ENCODE results near the gene ERVV-1. TPM values are rescaled to one million over a fixed set of nuclear protein-coding genes. Genes with fewer than 3 reads are reported as not detected.

Gene ERVV-1
- total and polyA plus RNA-seq, 12 donors: not detected

DNA sequence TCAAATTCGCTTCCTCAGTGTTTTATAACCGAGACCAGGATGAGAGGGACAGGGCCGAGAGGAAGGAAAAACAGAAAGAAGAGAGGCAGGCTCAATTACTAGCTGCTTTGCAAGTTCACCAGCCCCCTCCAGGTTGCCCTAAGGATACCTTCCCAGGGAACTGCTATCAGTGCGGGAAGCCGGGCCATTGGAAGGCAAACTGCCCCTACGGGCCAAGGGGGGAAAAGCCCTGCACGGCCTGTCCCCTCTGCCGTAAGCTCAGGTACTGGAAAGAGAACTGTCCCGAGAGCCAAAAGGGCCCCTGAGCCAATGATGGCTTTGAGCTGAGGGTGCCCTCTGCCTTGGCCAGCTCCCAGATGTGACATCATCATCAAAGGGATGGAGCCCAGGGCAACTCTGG lies 3.2 kb upstream of the ERVV-1 start:
- Histone ChIP-seq H3K4me1 (replicated peaks in 1 of 2) (no peaks in the 10 kb centered on the region), H3K4me3 (no peak overlapping the region), H3K27me3 (no peaks in the 10 kb centered on the region), H3K36me3 (replicated peaks in 1 of 2) (no peaks in the 10 kb centered on the region), H3K27ac (no peak overlapping the region), H3K9me3 (replicated peaks in 1 of 3) (no peaks in the 10 kb centered on the region)
- intact Hi-C loops (cut with DNase I): no loop called here
- no peak for TF ChIP-seq POLR2A (IDR thresholded peaks at IDR 0.05)
- TF ChIP-seq, protein P1, sequence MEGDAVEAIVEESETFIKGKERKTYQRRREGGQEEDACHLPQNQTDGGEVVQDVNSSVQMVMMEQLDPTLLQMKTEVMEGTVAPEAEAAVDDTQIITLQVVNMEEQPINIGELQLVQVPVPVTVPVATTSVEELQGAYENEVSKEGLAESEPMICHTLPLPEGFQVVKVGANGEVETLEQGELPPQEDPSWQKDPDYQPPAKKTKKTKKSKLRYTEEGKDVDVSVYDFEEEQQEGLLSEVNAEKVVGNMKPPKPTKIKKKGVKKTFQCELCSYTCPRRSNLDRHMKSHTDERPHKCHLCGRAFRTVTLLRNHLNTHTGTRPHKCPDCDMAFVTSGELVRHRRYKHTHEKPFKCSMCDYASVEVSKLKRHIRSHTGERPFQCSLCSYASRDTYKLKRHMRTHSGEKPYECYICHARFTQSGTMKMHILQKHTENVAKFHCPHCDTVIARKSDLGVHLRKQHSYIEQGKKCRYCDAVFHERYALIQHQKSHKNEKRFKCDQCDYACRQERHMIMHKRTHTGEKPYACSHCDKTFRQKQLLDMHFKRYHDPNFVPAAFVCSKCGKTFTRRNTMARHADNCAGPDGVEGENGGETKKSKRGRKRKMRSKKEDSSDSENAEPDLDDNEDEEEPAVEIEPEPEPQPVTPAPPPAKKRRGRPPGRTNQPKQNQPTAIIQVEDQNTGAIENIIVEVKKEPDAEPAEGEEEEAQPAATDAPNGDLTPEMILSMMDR (IDR thresholded peaks at IDR 0.05): no peak
- 44 to 56% (median 50%) methylated on average over 6 to 9 of the region's 9 CpGs for WGBS, 4 donors
- DNase-seq: no peak

DNA sequence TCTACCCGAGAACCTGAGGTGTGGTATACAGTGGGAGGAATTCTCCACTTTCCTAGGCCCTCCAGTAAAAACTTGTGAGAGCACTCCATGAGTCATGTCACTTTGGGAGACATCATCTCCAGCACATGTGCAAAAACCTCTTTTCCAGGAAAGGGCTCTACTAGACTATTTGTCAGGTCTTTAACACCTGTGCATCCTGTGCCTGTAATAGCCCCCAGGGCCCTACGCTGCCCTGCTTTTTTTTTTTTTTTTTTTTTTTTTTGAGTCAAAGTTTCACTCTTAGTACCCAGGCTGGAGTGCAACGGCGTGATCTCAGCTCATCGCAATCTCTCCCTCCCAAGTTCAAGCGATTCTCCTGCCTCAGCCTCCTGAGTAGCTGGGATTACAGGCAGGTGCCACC lies 1.7 kb upstream of the ERVV-1 start:
- intact Hi-C loops (cut with DNase I): no loop called here
- H3K27ac ChIP-seq: no peak overlapping the region
- TF ChIP-seq, protein P1 (IDR thresholded peaks at IDR 0.05): no peak
- TF ChIP-seq POLR2A (IDR thresholded peaks at IDR 0.05): no peak
- WGBS, 4 donors: 85 to 94% (median 92%) methylated on average over 6 of the region's 6 CpGs
- H3K27me3 ChIP-seq: no peaks in the 10 kb centered on the region
- no peaks in the 10 kb centered on the region for H3K36me3 ChIP-seq (replicated peaks in 1 of 2)
- H3K9me3 ChIP-seq (replicated peaks in 1 of 3): no peaks in the 10 kb centered on the region
- no peak for DNase-seq
- no peak overlapping the region for H3K4me3 ChIP-seq
- no peaks in the 10 kb centered on the region for H3K4me1 ChIP-seq (replicated peaks in 1 of 2)

DNA sequence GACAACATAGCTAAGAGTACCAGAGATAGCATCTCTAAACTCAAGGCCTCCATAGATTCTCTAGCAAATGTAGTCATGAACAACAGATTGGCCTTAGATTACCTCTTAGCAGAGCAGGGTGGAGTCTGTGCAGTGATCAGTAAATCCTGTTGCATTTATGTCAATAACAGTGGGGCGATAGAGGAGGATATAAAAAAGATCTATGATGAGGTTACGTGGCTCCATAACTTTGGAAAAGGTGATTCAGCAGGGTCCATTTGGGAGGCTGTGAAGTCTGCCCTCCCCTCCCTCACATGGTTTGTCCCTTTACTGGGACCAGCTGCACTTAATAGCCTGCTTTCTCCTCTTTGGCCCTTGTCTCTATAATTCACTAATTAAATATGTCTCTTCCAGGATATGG lies 1.4 kb downstream of the ERVV-1 start:
- DNase-seq: no peak
- Histone ChIP-seq H3K27ac (no peak overlapping the region), H3K27me3 (no peaks in the 10 kb centered on the region), H3K4me1 (replicated peaks in 1 of 2) (no peaks in the 10 kb centered on the region), H3K36me3 (replicated peaks in 1 of 2) (no peaks in the 10 kb centered on the region), H3K9me3 (replicated peaks in 1 of 3) (peaks cover 0 to 3% (median 0%) of the 10 kb centered on the region in 3 donors), H3K4me3 (no peak overlapping the region)
- TF ChIP-seq, protein P1 (IDR thresholded peaks at IDR 0.05): no peak
- TF ChIP-seq POLR2A (IDR thresholded peaks at IDR 0.05): no peak
- WGBS, 4 donors: 88 to 100% (median 89%) methylated on average over 2 of the region's 2 CpGs
- intact Hi-C loops (cut with DNase I): no loop called here

DNA sequence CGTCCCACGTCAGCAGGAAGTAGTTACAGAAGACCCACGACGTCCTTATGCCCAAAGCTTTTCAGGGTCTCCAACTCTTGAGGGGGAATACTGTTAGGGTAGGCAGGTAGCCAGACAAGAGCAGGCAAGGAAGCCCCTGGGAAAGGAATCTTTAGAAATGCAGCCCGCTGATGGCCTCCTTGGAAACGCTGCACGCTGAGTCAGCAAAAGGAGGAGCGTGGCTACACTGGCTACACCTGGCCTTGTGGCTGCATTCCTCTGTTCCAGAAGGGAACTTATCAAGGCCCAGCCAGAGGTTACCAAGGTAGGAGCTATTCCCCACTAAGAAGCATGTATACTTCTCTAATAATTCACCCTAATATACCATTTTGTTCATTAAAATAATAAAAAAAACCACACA lies 2.0 kb downstream of the ERVV-1 start:
- DNase-seq: no peak
- 81 to 88% (median 83%) methylated on average over 8 of the region's 8 CpGs for WGBS, 4 donors
- H3K4me3 ChIP-seq: no peak overlapping the region
- intact Hi-C loops (cut with DNase I): no loop called here
- no peak for TF ChIP-seq POLR2A (IDR thresholded peaks at IDR 0.05)
- TF ChIP-seq, protein P1 (IDR thresholded peaks at IDR 0.05): no peak
- H3K27me3 ChIP-seq: no peaks in the 10 kb centered on the region
- no peak overlapping the region for H3K27ac ChIP-seq
- H3K9me3 ChIP-seq (replicated peaks in 1 of 3): peaks cover 0 to 8% (median 0%) of the 10 kb centered on the region in 3 donors
- H3K4me1 ChIP-seq (replicated peaks in 1 of 2): no peaks in the 10 kb centered on the region
- no peaks in the 10 kb centered on the region for H3K36me3 ChIP-seq (replicated peaks in 1 of 2)

Data from adrenal gland (tissue), 12 donors.